Sigmoid colon (tissue), 7 donors: Measurements from ENCODE around the gene ISCU. TPM values are rescaled to one million over a fixed set of nuclear protein-coding genes. Genes with fewer than 3 reads are reported as not detected.
"Not testable (repeated sequence)": the region's sequence is repeated elsewhere in the genome, so short reads cannot be mapped to it uniquely, and the experiment has no call there.

Experiments
- DNase-seq: peaks from one replicate; pipeline ENCODE4 v3.0.0-alpha.2; 2019
- H3K27ac ChIP-seq, 4 donors: fragments of 200-600 bp; sonication (generic); one replicate each; pipeline ENCODE4 v1.5.1; 2016 to 2019; ENCODE audit warnings: mild to moderate bottlenecking in 1 of 4
- H3K27me3 ChIP-seq, 3 donors: fragments of 200-600 bp; sonication (generic); one replicate each; pipeline ENCODE4 v1.5.1; 2019; ENCODE audit warnings: mild to moderate bottlenecking in 1 of 3
- H3K36me3 ChIP-seq, 4 donors: fragments of 200-600 bp; sonication (generic); one replicate each; pipeline ENCODE4 v1.5.1; 2016 to 2019
- H3K4me1 ChIP-seq, 4 donors: fragments of 200-600 bp; sonication (generic); one replicate each; pipeline ENCODE4 v1.5.1; 2017 to 2019
- H3K4me3 ChIP-seq, 4 donors: fragments of 200-600 bp; sonication (generic); one replicate each; pipeline ENCODE4 v1.5.1; 2017 to 2019; ENCODE audit warnings: mild to moderate bottlenecking in 2 of 4, moderate library complexity in 1 of 4
- H3K9me3 ChIP-seq, 4 donors: fragments of 200-600 bp in 3 of 4; sonication (generic) in 3 of 4; one replicate each; pipeline versions ENCODE4 v1.5.1 to v1.6.1; 2013 to 2019
- CTCF ChIP-seq, 4 experiments: fragments of 450-650 bp in 3 of 4; fragments of 200-600 bp in 1 of 4; IDR thresholded peaks; one replicate each; pipeline ENCODE4 v1.5.1; 2016 to 2019; ENCODE audit warnings: antibody characterized with exemption in 4 of 4, mild to moderate bottlenecking in 3 of 4, moderate library complexity in 2 of 4
- EP300 ChIP-seq, 4 donors: sonication (generic); formaldehyde crosslinking; IDR thresholded peaks; one replicate each; pipeline ENCODE4 v1.6.1; 2017; ENCODE audit warnings: antibody characterized with exemption in 4 of 4
- POLR2A ChIP-seq, 2 donors: fragments of 450-650 bp; IDR thresholded peaks; one replicate each; pipeline ENCODE4 v1.6.1; 2016; ENCODE audit warnings: antibody characterized with exemption in 2 of 2, mild to moderate bottlenecking in 2 of 2, moderate library complexity in 2 of 2
- POLR2AphosphoS5 ChIP-seq, 4 donors: sonication (generic); formaldehyde crosslinking; IDR thresholded peaks; one replicate each; pipeline ENCODE4 v1.6.1; 2017; ENCODE audit warnings: antibody characterized with exemption in 4 of 4
- WGBS, 2 donors: extraction: QIAGEN DNeasy Blood & Tissue Kit; methylation state at CpG; one replicate each; pipeline ENCODE4 v1.1.7; 2013; 5-methylcytosine and 5-hydroxymethylcytosine counted together
- intact Hi-C: fragments of 100-400 bp; cut with DNase I; formaldehyde crosslinking; loops from one replicate; pipeline ENCODE4 v1.15.1; 2023
- polyA plus RNA-seq, 3 donors: library from polyadenylated mRNA; stranded (reverse); fragments of 200-250 nt; gene quantifications; one replicate each; pipeline ENCODE4 v1.2.3, GENCODE V29; 2013
- total RNA-seq, 4 donors: library from RNA; depleted of rRNA; stranded (reverse); fragments of >200 nt; gene quantifications; one replicate each; pipeline ENCODE4 v1.1.0, GENCODE V29; 2016
- donor health status: healthy with polysubstance abuse.
- donor health status: Bipolar disorder and iron deficiency.
- donor health status: healthy.

The ISCU gene
- total and polyA plus RNA-seq, 7 donors: 117 to 294 (median 237) TPM

GRCh38 chr12:108589840-108590229 is 27.4 kb downstream of the ISCU start:
- no peaks in the 10 kb centered on the region for H3K9me3 ChIP-seq
- TF ChIP-seq EP300 (IDR thresholded peaks at IDR 0.05): no peak
- no peak for TF ChIP-seq CTCF (IDR thresholded peaks at IDR 0.05)
- no peak for TF ChIP-seq POLR2AphosphoS5 (IDR thresholded peaks at IDR 0.05)
- no peak for TF ChIP-seq POLR2A (IDR thresholded peaks at IDR 0.05)
- H3K4me1 ChIP-seq: no peaks in the 10 kb centered on the region
- no peak overlapping the region for H3K27ac ChIP-seq
- DNase-seq: no peak
- H3K36me3 ChIP-seq: no peaks in the 10 kb centered on the region
- WGBS, 2 donors: 69 to 74% methylated on average over 7 of the region's 7 CpGs
- intact Hi-C loops: no loop called here
- no peaks in the 10 kb centered on the region for H3K27me3 ChIP-seq
- no peak overlapping the region for H3K4me3 ChIP-seq

DNA sequence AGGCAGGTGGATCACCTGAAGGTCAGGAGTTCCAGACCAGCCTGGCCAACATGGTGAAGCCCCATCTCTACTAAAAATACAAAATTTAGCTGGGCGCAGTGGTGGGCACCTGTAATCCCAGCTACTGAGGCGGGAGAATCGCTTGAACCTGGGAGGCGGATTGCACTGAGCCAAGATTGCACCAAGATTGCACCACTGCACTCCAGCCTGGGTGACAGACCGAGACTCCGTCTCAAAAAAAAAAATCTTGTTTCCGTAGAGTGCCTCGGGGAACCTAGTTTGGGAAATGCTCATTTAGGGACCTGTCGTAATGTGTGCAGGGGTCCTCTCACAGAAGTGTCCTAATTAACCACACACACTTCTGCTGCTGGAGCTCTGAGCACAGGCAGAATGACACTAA is 28.1 kb downstream of the ISCU start:
- intact Hi-C loops, DNase-seq, H3K27ac ChIP-seq, H3K4me1 ChIP-seq, H3K27me3 ChIP-seq, H3K9me3 ChIP-seq, H3K36me3 ChIP-seq, H3K4me3 ChIP-seq: not testable (repeated sequence)
- 90 to 92% methylated on average over 9 of the region's 9 CpGs for WGBS, 2 donors

DNA sequence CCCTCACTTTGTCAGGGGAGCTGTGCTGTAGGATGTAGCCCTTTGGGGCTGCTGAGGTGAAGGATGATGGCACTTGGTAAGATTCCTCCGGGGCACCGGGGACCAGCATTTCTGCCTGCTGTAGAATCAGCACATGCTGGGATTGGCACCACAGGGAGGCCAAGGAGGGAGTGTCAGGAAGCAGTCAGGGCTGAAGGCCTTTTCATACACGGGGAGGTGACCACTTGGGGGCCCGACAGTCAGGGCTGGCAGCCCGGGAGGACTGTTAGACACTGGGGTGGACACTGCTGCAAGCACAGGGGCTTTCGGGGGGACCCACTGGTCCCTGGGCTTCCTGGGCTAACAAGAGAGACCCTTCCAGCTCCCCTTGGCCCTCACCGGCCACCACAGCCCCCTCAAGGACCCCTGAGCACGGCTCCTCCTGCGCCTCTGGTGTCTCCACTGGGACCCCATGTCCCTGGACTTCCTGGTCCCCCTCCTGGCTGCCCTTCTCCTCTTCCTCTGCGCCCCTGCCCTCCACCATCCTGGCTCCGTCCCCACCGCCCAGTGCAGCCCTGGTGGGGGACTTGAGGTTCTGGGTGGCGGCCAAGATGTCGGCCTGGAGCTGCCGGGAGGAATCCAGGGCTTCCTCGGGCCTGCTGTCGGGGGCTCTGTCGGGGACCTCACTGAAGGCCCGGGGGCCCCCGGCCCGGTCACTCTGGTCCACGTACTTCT is 29.0 kb downstream of the ISCU start:
- 88% methylated on average over 22 of the region's 22 CpGs for WGBS, 2 donors
- H3K27ac ChIP-seq: no peak overlapping the region
- no peaks in the 10 kb centered on the region for H3K27me3 ChIP-seq
- TF ChIP-seq POLR2AphosphoS5 (IDR thresholded peaks at IDR 0.05): no peak
- TF ChIP-seq CTCF (IDR thresholded peaks at IDR 0.05): no peak
- no peak for TF ChIP-seq EP300 (IDR thresholded peaks at IDR 0.05)
- TF ChIP-seq POLR2A (IDR thresholded peaks at IDR 0.05): no peak
- no peak for DNase-seq
- no peaks in the 10 kb centered on the region for H3K4me1 ChIP-seq
- H3K9me3 ChIP-seq: no peaks in the 10 kb centered on the region
- no peak overlapping the region for H3K4me3 ChIP-seq
- H3K36me3 ChIP-seq: no peaks in the 10 kb centered on the region
- intact Hi-C loops: no loop called here

DNA sequence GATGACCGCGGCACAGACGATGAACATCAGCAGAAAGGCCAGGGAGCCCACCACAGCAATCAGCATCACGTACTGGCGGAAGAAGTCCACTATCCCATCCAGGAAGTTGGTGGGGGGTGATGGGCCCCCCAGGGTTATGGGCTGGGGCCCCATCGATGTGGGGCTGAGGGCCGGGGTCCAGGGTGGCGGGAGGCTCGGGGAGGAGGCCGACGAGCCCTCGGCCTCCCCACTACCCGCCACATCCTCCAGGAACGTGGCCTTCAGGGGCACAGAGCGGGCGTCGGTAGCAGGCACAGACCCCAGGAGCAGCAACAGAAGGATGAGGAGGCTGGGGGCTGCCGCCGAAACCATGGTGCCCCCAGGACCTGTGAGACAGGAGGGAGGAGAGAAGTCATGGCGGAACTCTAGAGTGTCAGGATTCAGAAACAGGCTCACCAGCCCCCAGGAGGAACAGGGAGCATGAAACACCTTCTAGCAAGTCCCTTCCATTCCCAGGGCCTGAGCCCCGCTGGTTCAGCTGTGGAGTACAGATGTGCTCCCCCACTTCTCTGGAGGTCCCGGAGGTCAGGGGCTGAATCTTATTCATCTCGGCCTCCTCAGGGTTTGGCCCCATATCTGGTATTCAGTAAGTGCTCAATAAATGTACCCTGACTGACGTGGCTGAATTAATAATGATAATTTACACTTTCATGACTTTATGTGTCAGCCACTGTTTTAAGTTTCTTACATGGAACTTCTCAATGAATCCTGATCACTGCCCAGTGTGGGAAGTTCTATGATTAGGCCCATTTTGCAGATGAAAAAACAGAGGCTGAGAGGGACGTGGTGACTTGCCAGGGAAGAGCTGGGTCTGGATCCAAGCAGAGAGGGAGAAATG is 29.9 kb downstream of the ISCU start:
- Histone ChIP-seq H3K4me3 (no peak overlapping the region), H3K4me1 (no peaks in the 10 kb centered on the region), H3K27me3 (no peaks in the 10 kb centered on the region), H3K9me3 (no peaks in the 10 kb centered on the region), H3K27ac (no peak overlapping the region), H3K36me3 (no peaks in the 10 kb centered on the region)
- intact Hi-C loops: no loop called here
- 92 to 95% methylated on average over 25 of the region's 25 CpGs for WGBS, 2 donors
- no peak for DNase-seq
- TF ChIP-seq POLR2AphosphoS5 (IDR thresholded peaks at IDR 0.05) (no peak), CTCF (IDR thresholded peaks at IDR 0.05) (no peak), POLR2A (IDR thresholded peaks at IDR 0.05) (no peak), EP300 (IDR thresholded peaks at IDR 0.05) (no peak)

- DNase-seq: no peak
- H3K36me3 ChIP-seq: no peaks in the 10 kb centered on the region
- intact Hi-C loops: no loop called here
- no peaks in the 10 kb centered on the region for H3K27me3 ChIP-seq
- no peak overlapping the region for H3K27ac ChIP-seq
- WGBS, 2 donors: 93 to 96% methylated on average over 10 of the region's 10 CpGs
- TF ChIP-seq CTCF (IDR thresholded peaks at IDR 0.05): no peak
- TF ChIP-seq POLR2AphosphoS5 (IDR thresholded peaks at IDR 0.05): no peak
- no peak for TF ChIP-seq EP300 (IDR thresholded peaks at IDR 0.05)
- TF ChIP-seq POLR2A (IDR thresholded peaks at IDR 0.05): no peak
- H3K4me1 ChIP-seq: no peaks in the 10 kb centered on the region
- H3K9me3 ChIP-seq: no peaks in the 10 kb centered on the region
- H3K4me3 ChIP-seq: no peak overlapping the region
Observed at GRCh38 chr12:108594323-108594903, 32.0 kb downstream of the ISCU start.
